Ectodermal cell (in vitro differentiated cells): Measurements from ENCODE around the gene NDRG2.
"Not testable (repeated sequence)": the region's sequence is repeated elsewhere in the genome, so short reads cannot be mapped to it uniquely, and the experiment has no call there.

Source experiments
- H3K27ac ChIP-seq: 2 replicates; pipeline ENCODE4 v1.7.0; 2013; ENCODE audit warnings: mild to moderate bottlenecking, low read depth, low read length; ENCODE audit not compliant: insufficient read depth, poor library complexity, severe bottlenecking
- H3K27me3 ChIP-seq: 2 replicates; pipeline ENCODE4 v1.7.0; 2013; ENCODE audit warnings: mild to moderate bottlenecking, low read length; ENCODE audit not compliant: insufficient read depth, control insufficient read depth, poor library complexity, severe bottlenecking
- H3K36me3 ChIP-seq: one replicate; pipeline ENCODE4 v1.7.0; 2013; ENCODE audit warnings: low read length; ENCODE audit not compliant: control insufficient read depth, insufficient read depth
- H3K4me1 ChIP-seq: one replicate; pipeline ENCODE4 v1.7.0; 2013; ENCODE audit warnings: low read length; ENCODE audit not compliant: control insufficient read depth, insufficient read depth
- H3K4me3 ChIP-seq: 2 replicates; pipeline ENCODE4 v1.7.0; 2013; ENCODE audit warnings: low read depth, low read length, control low read depth; ENCODE audit not compliant: insufficient read depth
- H3K9me3 ChIP-seq: 2 replicates; pipeline ENCODE4 v1.7.0; 2013; ENCODE audit warnings: mild to moderate bottlenecking, low read length, moderate library complexity; ENCODE audit not compliant: control insufficient read depth
- WGBS, 2 experiments: methylation state at CpG; one replicate each; pipeline ENCODE4 v1.1.7; 2013; ENCODE audit warnings: missing lambda C conversion rate in 2 of 2; 5-methylcytosine and 5-hydroxymethylcytosine counted together

NDRG2 gene

DNA sequence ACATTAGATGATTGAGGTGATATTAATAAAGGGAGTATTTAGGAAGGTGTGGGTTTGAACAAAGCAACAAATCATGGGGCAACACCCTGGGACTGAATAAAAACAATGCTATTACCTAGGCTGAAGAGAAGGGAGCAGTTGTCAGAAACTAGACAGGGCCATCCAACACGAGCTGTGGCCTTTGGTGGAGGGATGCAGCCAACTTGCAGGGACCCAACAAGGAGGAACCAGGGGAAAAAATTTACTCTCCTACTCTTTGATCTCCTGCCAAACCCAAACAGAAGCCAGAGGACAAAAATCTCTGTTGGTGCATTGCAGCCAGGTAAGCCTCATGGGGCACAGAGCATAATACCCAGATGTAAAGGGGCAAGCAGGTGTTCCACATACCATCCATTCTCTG is 13.7 kb downstream of the NDRG2 start:
- Histone ChIP-seq H3K4me3 (no peak overlapping the region), H3K4me1 (no peaks in the 10 kb centered on the region), H3K27ac (no peak overlapping the region), H3K9me3 (no peaks in the 10 kb centered on the region), H3K36me3 (no peaks in the 10 kb centered on the region), H3K27me3 (no peaks in the 10 kb centered on the region)
- 85 to 87% methylated on average over 1 of the region's 1 CpG for WGBS, 2 experiments

DNA sequence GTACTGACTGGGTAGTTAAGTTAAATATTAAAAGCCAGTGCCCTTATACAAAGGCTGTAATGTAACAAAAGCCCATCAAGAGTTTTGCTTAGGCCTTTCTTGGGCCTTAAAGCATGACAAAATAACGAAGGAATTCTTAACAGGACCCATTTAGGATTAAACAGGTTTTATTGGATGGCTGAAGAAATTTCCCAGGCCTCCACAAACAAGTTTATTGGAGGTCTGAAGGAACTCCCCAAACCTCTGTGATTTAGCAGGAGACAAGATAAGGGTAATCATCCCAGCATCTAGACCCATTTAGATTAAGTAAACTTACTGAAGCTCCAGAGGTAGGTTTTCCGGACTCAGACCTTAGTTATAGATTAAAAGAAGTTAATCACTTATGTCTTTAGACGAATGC is 15.1 kb downstream of the NDRG2 start:
- H3K27ac ChIP-seq, H3K27me3 ChIP-seq, H3K36me3 ChIP-seq, H3K4me3 ChIP-seq, H3K4me1 ChIP-seq, H3K9me3 ChIP-seq: not testable (repeated sequence)
- WGBS, 2 experiments, result 61 to 93% methylated on average over 1 to 3 of the region's 3 CpGs

DNA sequence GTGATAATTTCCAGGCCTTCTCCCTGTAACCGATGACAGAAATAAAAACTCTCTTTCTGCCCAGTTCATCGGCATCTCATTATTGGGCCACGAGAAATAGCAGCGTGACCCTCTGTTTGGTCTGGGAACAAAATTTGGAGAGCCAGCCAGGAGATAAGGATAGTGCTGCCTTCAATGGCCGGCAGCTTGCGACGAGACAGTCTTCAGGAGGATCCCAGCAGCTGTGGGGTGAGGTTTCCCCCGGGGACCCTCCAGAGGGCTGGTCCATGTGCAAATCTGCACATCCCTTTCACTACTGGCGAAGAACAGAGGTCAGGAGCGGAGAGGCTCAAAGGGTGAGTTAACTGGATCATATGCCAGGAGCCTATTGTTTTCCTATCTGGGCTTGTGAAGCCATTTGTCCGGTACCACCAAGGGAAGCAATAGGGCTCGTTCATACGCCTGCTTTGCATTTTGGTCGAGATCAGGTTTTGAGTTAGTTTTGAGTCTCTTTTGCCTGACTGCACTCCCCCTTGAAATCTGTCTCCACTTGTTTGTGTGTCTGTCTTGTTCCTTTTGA is 21.0 kb downstream of the NDRG2 start:
- Histone ChIP-seq H3K4me3 (no peak overlapping the region), H3K27ac (no peak overlapping the region)
- 94% methylated on average over 14 of the region's 14 CpGs for WGBS, 2 experiments

DNA sequence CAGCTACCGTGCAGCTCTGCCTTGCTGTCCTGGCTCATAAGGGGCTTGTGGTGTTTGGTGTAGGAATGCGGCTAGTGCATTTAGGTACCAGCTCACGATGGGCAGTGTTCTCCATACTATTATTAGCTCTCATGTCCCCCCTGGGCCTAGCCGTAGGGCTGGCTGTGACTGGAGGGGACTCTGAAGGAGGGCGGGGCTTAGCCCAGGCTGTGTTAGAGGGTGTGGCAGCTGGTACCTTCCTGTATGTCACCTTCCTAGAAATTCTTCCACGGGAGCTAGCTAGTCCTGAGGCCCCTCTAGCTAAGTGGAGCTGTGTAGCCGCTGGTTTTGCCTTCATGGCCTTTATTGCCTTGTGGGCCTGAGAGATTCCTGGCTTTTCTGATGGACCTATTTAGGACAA is 23.6 kb downstream of the NDRG2 start:
- Histone ChIP-seq H3K4me1 (peaks cover 10% of the 10 kb centered on the region), H3K27ac (no peak overlapping the region)

More for the DNA sequence above, 21.0 kb downstream of the NDRG2 start:
- Histone ChIP-seq H3K27me3 (no peaks in the 10 kb centered on the region), H3K9me3 (no peaks in the 10 kb centered on the region), H3K36me3 (no peaks in the 10 kb centered on the region), H3K4me1 (peaks cover 6% of the 10 kb centered on the region)

DNA sequence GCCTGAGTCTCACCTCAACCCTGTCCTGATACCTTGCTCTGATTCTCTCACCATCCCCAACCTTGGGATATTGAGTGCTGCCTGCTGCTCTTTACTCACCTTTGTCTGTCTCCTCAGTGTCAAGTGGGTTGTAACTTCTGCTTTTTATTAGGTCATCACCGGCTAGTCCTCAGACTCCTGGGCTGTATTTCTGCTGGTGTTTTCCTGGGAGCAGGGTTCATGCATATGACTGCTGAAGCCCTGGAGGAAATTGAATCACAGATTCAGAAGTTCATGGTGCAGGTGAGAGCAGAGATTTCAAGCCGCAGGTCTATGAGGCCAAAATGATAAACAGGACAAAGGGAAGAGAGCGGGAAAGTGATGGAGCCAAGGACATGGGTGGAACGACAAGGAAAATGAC is 25.3 kb downstream of the NDRG2 start:
- peaks cover 19% of the 10 kb centered on the region for H3K36me3 ChIP-seq
- no peak overlapping the region for H3K4me3 ChIP-seq
- WGBS, 2 experiments, result 93 to 94% methylated on average over 4 of the region's 4 CpGs
- no peaks in the 10 kb centered on the region for H3K27me3 ChIP-seq
- no peak overlapping the region for H3K27ac ChIP-seq
- no peaks in the 10 kb centered on the region for H3K9me3 ChIP-seq
- H3K4me1 ChIP-seq, result peaks cover 10% of the 10 kb centered on the region

More for the DNA sequence above, 23.6 kb downstream of the NDRG2 start:
- H3K36me3 ChIP-seq, result peaks cover 4% of the 10 kb centered on the region
- WGBS, 2 experiments, result 78 to 81% methylated on average over 7 of the region's 7 CpGs
- no peaks in the 10 kb centered on the region for H3K9me3 ChIP-seq
- H3K27me3 ChIP-seq, result no peaks in the 10 kb centered on the region
- no peak overlapping the region for H3K4me3 ChIP-seq

DNA sequence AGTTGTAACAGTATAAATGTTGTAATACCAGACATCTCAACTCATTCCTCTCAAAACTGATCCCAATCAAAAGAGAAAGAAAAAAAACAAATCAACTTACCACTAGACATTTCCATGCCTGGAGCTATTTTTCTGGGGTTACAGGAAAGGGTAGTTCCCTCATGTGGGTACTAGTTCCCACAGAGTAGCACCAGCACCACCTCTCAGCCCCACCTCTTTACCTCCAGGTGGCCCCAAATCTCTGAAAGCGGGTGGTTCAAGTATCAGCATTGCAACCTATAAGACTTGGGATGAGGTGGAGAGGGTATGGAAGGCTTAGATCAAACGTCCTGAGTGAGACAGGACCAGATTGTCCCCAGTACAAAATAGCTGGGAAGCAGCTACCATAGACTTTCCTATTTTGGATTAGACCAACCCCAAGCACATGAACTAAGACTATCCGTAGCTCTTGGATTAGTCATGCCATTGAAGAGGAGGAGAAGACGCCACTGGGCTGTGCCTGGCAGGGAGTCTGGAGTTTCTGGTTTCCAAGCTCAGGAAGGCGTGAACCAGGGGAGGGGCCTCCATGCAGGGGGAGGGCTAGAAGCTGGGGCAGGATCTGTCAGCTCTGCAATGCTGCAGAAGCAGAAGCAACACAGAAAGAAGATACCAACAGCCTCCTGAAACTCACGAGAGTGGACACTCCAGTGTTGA is 26.0 kb downstream of the NDRG2 start, which contains the start of gene SLC39A2:
Gene SLC39A2, plus strand, starts transcription at position 620 of the 693 bp plus-strand sequence. CDS start 154 bp downstream, outside the sequence.
- Histone ChIP-seq H3K27ac (no peak within 1 kb of the TSS), H3K4me1 (peaks cover 10% of the 10 kb centered on the region), H3K36me3 (peaks cover 25% of the 10 kb centered on the region), H3K9me3 (no peaks in the 10 kb centered on the region), H3K27me3 (no peaks in the 10 kb centered on the region), H3K4me3 (no peak within 1 kb of the TSS)
- 28 to 31% methylated on average over 6 of the region's 6 CpGs for WGBS, 2 experiments

DNA sequence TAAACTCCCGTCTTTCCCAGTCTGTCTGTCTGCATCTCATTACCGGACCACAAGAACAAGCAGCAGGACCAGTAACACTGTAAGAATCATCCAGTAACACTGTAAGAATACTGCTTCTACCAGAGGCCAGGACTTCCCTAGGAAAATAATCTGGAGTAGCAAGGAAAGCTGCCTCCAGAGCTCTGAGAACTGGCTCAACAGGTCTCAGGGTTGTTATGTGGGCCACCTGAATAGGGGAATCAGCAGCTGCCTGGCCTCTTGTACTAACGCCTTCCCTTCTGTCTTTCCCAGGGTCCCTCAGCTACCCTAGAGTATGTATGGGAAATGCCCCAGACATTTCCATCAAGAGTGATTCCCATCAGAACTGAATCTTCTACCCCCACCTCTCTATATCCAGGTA is 26.7 kb downstream of the NDRG2 start:
- 82 to 86% methylated on average over 3 of the region's 3 CpGs for WGBS, 2 experiments
- no peak overlapping the region for H3K4me3 ChIP-seq
- H3K4me1 ChIP-seq, result peaks cover 10% of the 10 kb centered on the region
- H3K27ac ChIP-seq, result no peak overlapping the region
- no peaks in the 10 kb centered on the region for H3K27me3 ChIP-seq
- peaks cover 28% of the 10 kb centered on the region for H3K36me3 ChIP-seq
- no peaks in the 10 kb centered on the region for H3K9me3 ChIP-seq

DNA sequence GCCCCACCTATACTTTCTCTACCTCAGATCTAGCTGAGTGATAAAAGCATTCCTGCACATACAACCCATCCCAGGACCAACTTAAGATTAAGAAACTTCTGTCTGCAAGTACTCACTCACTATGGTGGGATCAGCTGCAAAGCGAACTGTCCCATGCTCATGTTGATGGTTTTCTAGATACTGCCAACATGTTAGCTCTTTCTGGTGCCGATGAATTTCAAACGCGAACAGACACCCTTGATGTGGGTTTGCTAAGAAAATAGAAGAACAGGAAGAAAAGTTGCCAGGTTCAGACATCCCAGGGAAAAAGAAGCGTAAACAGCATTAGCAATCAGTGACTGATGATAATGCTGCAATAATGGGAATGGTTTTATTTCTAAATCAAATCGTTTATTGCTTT is 27.3 kb downstream of the NDRG2 start:
- H3K4me3 ChIP-seq, result no peak overlapping the region
- no peaks in the 10 kb centered on the region for H3K9me3 ChIP-seq
- H3K27ac ChIP-seq, result no peak overlapping the region
- H3K4me1 ChIP-seq, result peaks cover 10% of the 10 kb centered on the region
- 93% methylated on average over 5 of the region's 6 CpGs for WGBS, 2 experiments
- peaks cover 32% of the 10 kb centered on the region for H3K36me3 ChIP-seq
- no peaks in the 10 kb centered on the region for H3K27me3 ChIP-seq

DNA sequence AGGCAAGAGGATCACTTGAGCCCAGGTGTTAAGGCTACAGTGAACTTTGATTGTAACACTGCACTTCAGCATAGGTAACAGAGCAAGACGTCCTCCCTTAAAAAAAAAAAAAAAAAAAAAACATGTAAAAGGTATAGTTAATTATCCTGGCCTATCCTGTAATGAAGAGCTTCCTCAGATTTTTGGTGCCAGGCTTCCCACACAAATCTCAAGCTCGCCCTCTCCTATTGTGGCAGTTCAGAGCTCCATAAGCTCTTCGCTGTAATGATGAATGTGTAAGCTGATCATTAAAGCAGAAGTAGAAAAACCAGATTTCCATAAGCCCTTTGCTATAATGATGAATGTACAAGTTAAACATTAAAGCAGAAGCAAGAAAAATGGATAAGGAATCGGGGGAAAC is 27.7 kb downstream of the NDRG2 start:
- peaks cover 10% of the 10 kb centered on the region for H3K4me1 ChIP-seq
- no peaks in the 10 kb centered on the region for H3K9me3 ChIP-seq
- peaks cover 36% of the 10 kb centered on the region for H3K36me3 ChIP-seq
- no peak overlapping the region for H3K27ac ChIP-seq
- H3K4me3 ChIP-seq, result no peak overlapping the region
- H3K27me3 ChIP-seq, result no peaks in the 10 kb centered on the region
- WGBS, 2 experiments, result 94 to 98% methylated on average over 3 of the region's 4 CpGs

DNA sequence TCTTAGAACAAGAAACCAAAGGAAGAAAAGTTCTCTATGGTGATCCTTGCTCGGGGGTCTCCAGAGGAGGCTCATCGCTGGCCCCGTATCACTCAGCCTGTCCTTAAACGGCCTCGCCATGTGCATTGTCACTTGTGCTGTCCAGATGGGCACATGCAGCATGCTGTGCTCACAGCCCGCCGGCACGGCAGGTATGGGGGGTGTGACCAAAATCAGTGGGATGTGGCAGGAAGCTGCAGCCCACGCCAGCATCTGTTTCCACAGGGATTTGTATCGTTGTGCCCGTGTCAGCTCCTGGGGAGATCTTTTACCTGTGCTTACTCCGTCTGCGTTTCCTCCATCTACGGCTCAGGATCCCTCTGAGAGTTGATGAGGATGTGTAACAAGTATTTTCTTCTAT is 28.3 kb downstream of the NDRG2 start:
- H3K4me1 ChIP-seq, result peaks cover 10% of the 10 kb centered on the region
- WGBS, 2 experiments, result 95 to 96% methylated on average over 14 of the region's 14 CpGs
- no peak overlapping the region for H3K27ac ChIP-seq
- H3K36me3 ChIP-seq, result peaks cover 39% of the 10 kb centered on the region
- no peaks in the 10 kb centered on the region for H3K9me3 ChIP-seq
- no peaks in the 10 kb centered on the region for H3K27me3 ChIP-seq
- H3K4me3 ChIP-seq, result no peak overlapping the region
